Uterus (tissue), 4 donors: ENCODE measurements around the gene AIFM3. TPM values are rescaled to one million over a fixed set of nuclear protein-coding genes. Genes with fewer than 3 reads are reported as not detected.
"Not testable (repeated sequence)": the region's sequence is repeated elsewhere in the genome, so short reads cannot be mapped to it uniquely, and the experiment has no call there.

Experiments
- DNase-seq, 2 donors: peaks; one replicate each; pipeline ENCODE4 v3.0.0-alpha.2; 2019 to 2020
- H3K27ac ChIP-seq, 2 donors: fragments of 200-600 bp; sonication (generic); 1 replicate in 1 of 2; 2 replicates in 1 of 2; pipeline ENCODE4 v1.5.1; 2016 to 2018
- H3K27me3 ChIP-seq, 2 donors: fragments of 200-600 bp; sonication (generic); one replicate each; pipeline ENCODE4 v1.5.1; 2018 to 2019; ENCODE audit warnings: control low read depth in 1 of 2
- H3K36me3 ChIP-seq, 2 donors: fragments of 200-600 bp; sonication (generic); one replicate each; pipeline ENCODE4 v1.5.1; 2019; ENCODE audit warnings: control low read depth in 1 of 2
- H3K4me1 ChIP-seq, 2 donors: fragments of 200-600 bp; sonication (generic); one replicate each; pipeline ENCODE4 v1.5.1; 2018 to 2019; ENCODE audit warnings: control low read depth in 1 of 2
- H3K4me3 ChIP-seq, 2 donors: fragments of 200-600 bp; sonication (generic); 1 replicate in 1 of 2; 2 replicates in 1 of 2; pipeline ENCODE4 v1.5.1; 2018 to 2019; ENCODE audit warnings: mild to moderate bottlenecking in 1 of 2
- H3K9me3 ChIP-seq, 2 donors: fragments of 200-600 bp; sonication (generic); one replicate each; pipeline ENCODE4 v1.5.1; 2019; ENCODE audit warnings: control low read depth in 1 of 2
- POLR2A ChIP-seq, 2 donors: fragments of 450-650 bp; IDR thresholded peaks; one replicate each; pipeline ENCODE4 v1.6.1; 2016; ENCODE audit warnings: antibody characterized with exemption in 2 of 2, mild to moderate bottlenecking in 1 of 2, moderate library complexity in 1 of 2
- intact Hi-C: fragments of 100-400 bp; cut with DNase I; formaldehyde crosslinking; loops from one replicate; pipeline ENCODE4 v1.15.1; 2023; ENCODE audit warnings: low total_unique reads
- total RNA-seq, 4 donors: library from RNA; depleted of rRNA in 3 of 4; stranded (reverse); fragments of >200 nt in 3 of 4; gene quantifications; one replicate each; pipeline versions ENCODE4 v1.1.0 to v1.2.4, GENCODE V29; 2014 to 2023
- TF ChIP-seq, protein P1 (sequence below), 4 experiments: fragments of 200-600 bp in 2 of 4; fragments of 450-650 bp in 2 of 4; sonication (generic) in 2 of 4; IDR thresholded peaks; one replicate each; pipeline ENCODE4 v1.5.1; 2016 to 2019; ENCODE audit warnings: antibody characterized with exemption in 4 of 4, mild to moderate bottlenecking in 2 of 4, moderate library complexity in 1 of 4
- donor health status: DM: yes; HTN: yes; CAD: no.

The AIFM3 gene
- total RNA-seq, 4 donors from 2014 or later = 3.2 to 3.4 TPM; not detected in 2

DNA sequence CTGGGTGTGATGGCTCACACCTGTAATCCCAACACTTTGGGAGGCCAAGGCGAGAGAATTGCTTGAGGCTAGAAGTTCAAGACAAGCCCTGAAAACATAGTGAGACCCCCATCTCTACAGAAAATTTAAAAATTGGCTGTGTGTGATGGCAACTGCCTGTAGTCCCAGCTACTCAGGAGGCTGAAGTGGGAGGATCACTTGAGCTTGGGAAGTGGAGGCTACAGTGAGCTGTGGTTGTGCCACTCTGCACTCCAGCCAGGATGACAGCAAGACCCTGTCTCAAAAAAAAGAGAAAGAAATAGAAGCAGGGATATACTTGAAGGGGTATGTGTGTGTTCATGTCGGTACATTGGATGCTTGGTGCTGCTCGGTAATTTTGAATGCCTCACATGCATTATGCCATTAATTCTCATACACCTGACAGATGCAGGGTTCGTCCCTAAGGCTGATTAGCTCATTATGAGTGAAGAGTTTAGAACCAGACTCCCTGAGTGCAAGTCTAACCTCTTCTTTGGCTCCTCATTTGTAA, 35.9 kb upstream of the AIFM3 start:
- no peak for DNase-seq
- H3K27me3 ChIP-seq = no peaks in the 10 kb centered on the region
- no peak for TF ChIP-seq POLR2A (IDR thresholded peaks at IDR 0.05)
- TF ChIP-seq, protein P1, sequence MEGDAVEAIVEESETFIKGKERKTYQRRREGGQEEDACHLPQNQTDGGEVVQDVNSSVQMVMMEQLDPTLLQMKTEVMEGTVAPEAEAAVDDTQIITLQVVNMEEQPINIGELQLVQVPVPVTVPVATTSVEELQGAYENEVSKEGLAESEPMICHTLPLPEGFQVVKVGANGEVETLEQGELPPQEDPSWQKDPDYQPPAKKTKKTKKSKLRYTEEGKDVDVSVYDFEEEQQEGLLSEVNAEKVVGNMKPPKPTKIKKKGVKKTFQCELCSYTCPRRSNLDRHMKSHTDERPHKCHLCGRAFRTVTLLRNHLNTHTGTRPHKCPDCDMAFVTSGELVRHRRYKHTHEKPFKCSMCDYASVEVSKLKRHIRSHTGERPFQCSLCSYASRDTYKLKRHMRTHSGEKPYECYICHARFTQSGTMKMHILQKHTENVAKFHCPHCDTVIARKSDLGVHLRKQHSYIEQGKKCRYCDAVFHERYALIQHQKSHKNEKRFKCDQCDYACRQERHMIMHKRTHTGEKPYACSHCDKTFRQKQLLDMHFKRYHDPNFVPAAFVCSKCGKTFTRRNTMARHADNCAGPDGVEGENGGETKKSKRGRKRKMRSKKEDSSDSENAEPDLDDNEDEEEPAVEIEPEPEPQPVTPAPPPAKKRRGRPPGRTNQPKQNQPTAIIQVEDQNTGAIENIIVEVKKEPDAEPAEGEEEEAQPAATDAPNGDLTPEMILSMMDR (IDR thresholded peaks at IDR 0.05) = no peak
- no peak overlapping the region for H3K27ac ChIP-seq
- no peaks in the 10 kb centered on the region for H3K36me3 ChIP-seq
- H3K4me1 ChIP-seq = no peaks in the 10 kb centered on the region
- no peak overlapping the region for H3K4me3 ChIP-seq
- intact Hi-C loops = no loop called here
- H3K9me3 ChIP-seq = no peaks in the 10 kb centered on the region

DNA sequence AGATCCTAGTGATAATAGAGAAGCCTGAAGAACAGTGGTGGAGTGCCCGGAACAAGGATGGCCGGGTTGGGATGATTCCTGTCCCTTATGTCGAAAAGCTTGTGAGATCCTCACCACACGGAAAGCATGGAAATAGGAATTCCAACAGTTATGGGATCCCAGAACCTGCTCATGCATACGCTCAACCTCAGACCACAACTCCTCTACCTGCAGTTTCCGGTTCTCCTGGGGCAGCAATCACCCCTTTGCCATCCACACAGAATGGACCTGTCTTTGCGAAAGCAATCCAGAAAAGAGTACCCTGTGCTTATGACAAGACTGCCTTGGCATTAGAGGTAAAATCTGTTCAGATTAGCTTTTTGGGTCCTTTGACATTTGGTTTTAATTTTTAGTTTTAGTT, 33.1 kb upstream of the AIFM3 start:
- intact Hi-C loops = no loop called here
- H3K9me3 ChIP-seq = no peaks in the 10 kb centered on the region
- H3K4me1 ChIP-seq = peaks cover 0 to 5% of the 10 kb centered on the region in 2 donors
- no peak overlapping the region for H3K27ac ChIP-seq
- TF ChIP-seq, protein P1 (IDR thresholded peaks at IDR 0.05) = no peak
- TF ChIP-seq POLR2A (IDR thresholded peaks at IDR 0.05) = no peak
- H3K4me3 ChIP-seq = no peak overlapping the region
- no peaks in the 10 kb centered on the region for H3K36me3 ChIP-seq
- H3K27me3 ChIP-seq = no peaks in the 10 kb centered on the region
- no peak for DNase-seq

- H3K9me3 ChIP-seq, DNase-seq, H3K36me3 ChIP-seq, H3K27me3 ChIP-seq, H3K27ac ChIP-seq, H3K4me3 ChIP-seq, H3K4me1 ChIP-seq, intact Hi-C loops: not testable (repeated sequence)
These were observed 32.0 kb upstream of the AIFM3 start for GRCh38 chr22:20935049-20935448.

DNA sequence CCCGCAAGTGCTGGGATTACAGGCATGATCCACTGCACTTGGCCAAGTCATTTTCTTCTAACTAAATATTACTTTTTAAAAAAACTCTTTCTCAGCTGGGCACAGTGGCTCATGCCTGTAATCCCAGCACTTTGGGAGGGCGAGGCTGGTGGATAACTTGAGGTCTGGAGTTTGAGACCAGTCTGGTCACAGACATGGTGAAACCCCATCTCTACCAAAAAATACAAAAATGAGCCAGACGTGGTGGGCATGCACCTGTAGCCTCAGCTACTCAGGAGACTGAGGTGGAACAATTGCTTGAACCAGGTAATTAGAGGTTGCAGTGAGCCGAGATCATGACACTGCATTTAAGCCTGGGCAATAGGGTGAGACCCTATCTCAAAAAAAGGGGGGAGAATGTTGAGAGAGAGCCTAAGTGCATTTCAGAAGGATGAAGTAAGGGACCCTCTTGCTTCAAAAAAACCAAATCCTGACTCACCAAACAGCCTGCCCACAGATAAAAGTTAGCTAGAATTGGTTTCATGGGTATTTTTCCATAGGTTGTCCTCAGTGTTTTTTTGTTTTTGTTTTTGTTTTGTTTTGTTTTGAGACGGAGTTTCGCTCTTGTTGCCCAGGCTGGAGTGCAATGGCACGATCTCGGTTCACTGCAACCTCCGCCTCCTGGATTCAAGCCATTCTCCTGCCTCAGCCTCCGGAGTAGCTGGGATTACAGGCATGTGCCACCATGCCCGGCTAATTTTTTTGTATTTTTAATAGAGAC, 31.1 kb upstream of the AIFM3 start:
- intact Hi-C loops, H3K27ac ChIP-seq, H3K36me3 ChIP-seq, H3K27me3 ChIP-seq, H3K4me1 ChIP-seq, H3K4me3 ChIP-seq, DNase-seq, H3K9me3 ChIP-seq: not testable (repeated sequence)

DNA sequence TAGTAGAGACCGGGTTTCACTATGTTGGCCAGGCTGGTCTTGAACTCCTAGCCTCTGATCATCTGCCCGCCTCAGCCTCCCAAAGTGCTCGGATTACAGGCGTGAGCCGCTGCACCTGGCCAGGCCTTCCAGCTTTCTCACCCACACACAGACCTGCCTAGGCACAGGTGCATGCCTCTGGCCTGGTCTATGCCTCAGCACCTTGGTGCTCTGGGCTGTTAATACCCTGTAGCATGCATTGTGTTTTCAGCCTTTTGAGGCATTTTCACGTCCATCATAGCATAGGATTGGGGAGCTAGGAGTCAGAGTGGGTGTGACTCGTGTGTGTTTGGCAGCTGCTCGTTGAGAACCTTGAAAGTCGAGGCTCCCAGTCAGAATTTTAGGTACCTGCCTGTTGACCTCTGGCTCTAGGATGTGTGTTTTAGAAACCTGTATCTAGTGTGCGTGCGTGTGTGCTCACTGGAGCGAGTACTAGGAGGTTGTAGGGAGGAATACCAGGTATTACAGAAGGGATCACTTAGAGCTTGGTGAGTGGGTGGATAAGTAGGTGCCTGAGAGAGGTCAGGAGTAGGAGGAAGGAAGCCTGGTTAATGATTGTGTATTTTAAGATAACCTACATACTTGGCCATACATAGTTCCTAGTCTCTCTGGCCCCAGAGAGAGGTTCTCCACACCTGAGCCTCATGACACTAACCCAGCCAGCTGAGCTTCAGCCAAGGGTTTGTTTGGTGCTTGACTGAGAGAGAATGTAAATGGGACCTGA, 29.8 kb upstream of the AIFM3 start:
- DNase-seq = no peak
- intact Hi-C loops = no loop called here
- Histone ChIP-seq H3K4me3 (no peak overlapping the region), H3K27ac (no peak overlapping the region), H3K36me3 (no peaks in the 10 kb centered on the region), H3K27me3 (no peaks in the 10 kb centered on the region), H3K9me3 (no peaks in the 10 kb centered on the region), H3K4me1 (peaks cover 0 to 5% of the 10 kb centered on the region in 2 donors)
- TF ChIP-seq, protein P1 (IDR thresholded peaks at IDR 0.05) = no peak
- TF ChIP-seq POLR2A (IDR thresholded peaks at IDR 0.05) = no peak
